Heart left ventricle (tissue), 13 donors: ENCODE results near the gene SMC3.

Experiments
- POLR2A ChIP-seq, 2 donors: fragments of 450-650 bp; IDR thresholded peaks; one replicate each; pipeline ENCODE4 v1.6.1; 2017; ENCODE audit warnings: antibody characterized with exemption in 2 of 2, mild to moderate bottlenecking in 2 of 2, moderate library complexity in 2 of 2
- TF ChIP-seq, protein P1 (sequence below), 12 donors: fragments of 200-600 bp; sonication (generic) in 4 of 12; IDR thresholded peaks; one replicate each; pipeline versions ENCODE4 v1.5.0 to v1.8.0; 2018 to 2022; ENCODE audit warnings: antibody characterized with exemption in 12 of 12, mild to moderate bottlenecking in 5 of 12
- donor health status: ischemic (EF 13 %, LVEDD 7.1; RV severe dilation, severe dysfunction).
- donor health status: DM: no; HTN: yes; CAD: no.
- donor health status: DM: no; HTN: no; CAD: no.
- donor health status: ischemic (EF 25% LVEDD 6.9; RV normal size, moderate dysfunction).
- donor health status: ischemic (EF 25% LVEDD 5.7; RV mildly dilated, moderate dysfunction).
- donor health status: ischemic (EF 35%, LVEDD 5.7; RV mildly dilated, moderate dysfunction).
- donor health status: nonischemic (EF 11% LVEDD 7.7; RV severe dilation, severe dysfunction).
- donor health status: DM: yes; HTN: yes; CAD: no.
- donor health status: PGD.
- donor health status: ischemic (EF 29% LVEDD 5.4; RV normal size, mild dysfunction).
- donor health status: nonischemic (EF 23%, LVEDD 6.1; RV moderate dilation, normal function).

- TF ChIP-seq, protein P1, sequence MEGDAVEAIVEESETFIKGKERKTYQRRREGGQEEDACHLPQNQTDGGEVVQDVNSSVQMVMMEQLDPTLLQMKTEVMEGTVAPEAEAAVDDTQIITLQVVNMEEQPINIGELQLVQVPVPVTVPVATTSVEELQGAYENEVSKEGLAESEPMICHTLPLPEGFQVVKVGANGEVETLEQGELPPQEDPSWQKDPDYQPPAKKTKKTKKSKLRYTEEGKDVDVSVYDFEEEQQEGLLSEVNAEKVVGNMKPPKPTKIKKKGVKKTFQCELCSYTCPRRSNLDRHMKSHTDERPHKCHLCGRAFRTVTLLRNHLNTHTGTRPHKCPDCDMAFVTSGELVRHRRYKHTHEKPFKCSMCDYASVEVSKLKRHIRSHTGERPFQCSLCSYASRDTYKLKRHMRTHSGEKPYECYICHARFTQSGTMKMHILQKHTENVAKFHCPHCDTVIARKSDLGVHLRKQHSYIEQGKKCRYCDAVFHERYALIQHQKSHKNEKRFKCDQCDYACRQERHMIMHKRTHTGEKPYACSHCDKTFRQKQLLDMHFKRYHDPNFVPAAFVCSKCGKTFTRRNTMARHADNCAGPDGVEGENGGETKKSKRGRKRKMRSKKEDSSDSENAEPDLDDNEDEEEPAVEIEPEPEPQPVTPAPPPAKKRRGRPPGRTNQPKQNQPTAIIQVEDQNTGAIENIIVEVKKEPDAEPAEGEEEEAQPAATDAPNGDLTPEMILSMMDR (IDR thresholded peaks at IDR 0.05), result no peak
- TF ChIP-seq POLR2A (IDR thresholded peaks at IDR 0.05), result no peak
Observed at GRCh38 chr10:110546499-110547110, 20.9 kb upstream of the SMC3 start.
